ENCODE results near the gene PBXIP1. TPM values are rescaled to one million over a fixed set of nuclear protein-coding genes. Genes with fewer than 3 reads are reported as not detected.
A peak's percentile ranks its signal among the peaks of the same experiment; 100 is the strongest.

PBXIP1 gene
- total and polyA plus RNA-seq, 2 of the 13 experiments (the other 11 are each of a cell fraction or from before 2014, with no cell fraction given): 16.3 to 31.9 TPM

DNA sequence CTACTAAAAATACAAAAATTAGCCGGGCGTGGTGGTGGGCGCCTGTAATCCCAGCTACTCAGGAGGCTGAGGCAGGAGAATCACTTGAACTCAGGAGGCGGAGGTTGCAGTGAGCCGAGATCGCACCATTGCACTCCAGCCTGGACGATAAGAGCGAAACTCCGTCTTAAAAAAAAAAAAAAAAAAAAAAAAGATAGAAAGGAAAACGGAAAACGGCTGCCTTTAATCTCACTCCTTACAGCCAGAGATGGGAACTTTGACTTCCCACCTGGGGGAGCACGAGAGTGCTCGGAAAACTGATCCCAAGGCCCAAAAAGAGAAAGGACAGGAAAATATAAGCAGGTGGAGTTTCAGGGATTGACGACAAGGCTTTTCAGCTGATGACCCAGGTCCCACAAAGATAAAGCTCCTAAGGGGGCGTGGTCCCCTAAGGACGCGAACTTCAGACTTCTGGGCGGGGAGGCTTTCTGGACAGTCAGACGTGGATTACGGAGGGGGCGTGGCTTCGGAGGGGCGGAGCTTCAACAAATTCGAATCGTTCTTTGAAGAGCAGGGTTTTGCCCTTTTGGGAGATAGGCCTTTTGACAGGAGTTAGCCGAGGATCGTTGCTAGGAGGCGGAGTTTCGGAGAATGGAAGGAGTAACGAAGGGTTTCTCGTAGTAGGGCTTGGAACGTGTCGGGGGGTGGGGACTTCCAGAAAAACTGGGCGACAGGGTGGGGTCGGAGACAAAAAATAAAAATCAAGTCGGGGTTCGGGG, 17.6 kb upstream of the PBXIP1 start (continued):
- TF ChIP-seq, protein P1, sequence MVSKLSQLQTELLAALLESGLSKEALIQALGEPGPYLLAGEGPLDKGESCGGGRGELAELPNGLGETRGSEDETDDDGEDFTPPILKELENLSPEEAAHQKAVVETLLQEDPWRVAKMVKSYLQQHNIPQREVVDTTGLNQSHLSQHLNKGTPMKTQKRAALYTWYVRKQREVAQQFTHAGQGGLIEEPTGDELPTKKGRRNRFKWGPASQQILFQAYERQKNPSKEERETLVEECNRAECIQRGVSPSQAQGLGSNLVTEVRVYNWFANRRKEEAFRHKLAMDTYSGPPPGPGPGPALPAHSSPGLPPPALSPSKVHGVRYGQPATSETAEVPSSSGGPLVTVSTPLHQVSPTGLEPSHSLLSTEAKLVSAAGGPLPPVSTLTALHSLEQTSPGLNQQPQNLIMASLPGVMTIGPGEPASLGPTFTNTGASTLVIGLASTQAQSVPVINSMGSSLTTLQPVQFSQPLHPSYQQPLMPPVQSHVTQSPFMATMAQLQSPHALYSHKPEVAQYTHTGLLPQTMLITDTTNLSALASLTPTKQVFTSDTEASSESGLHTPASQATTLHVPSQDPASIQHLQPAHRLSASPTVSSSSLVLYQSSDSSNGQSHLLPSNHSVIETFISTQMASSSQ (IDR thresholded peaks at IDR 0.05; ENCODE audit: low read depth): no peak
- TF ChIP-seq, protein P1 (CRISPR knock-in tag; IDR thresholded peaks at IDR 0.05; ENCODE audit: borderline replicate concordance): 0 out of 2 replicates have a peak, but pooled peaks have one; percentile 20
- TF ChIP-seq, protein P2, sequence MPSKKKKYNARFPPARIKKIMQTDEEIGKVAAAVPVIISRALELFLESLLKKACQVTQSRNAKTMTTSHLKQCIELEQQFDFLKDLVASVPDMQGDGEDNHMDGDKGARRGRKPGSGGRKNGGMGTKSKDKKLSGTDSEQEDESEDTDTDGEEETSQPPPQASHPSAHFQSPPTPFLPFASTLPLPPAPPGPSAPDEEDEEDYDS (CRISPR knock-in tag; IDR thresholded peaks at IDR 0.05): peak; percentile 99
- TF ChIP-seq PITX1 (CRISPR knock-in tag; IDR thresholded peaks at IDR 0.05) (0 out of 2 replicates have a peak, but pooled peaks have one; percentile 44), ZNF230 (CRISPR knock-in tag; IDR thresholded peaks at IDR 0.05) (no peak), ZNF446 (CRISPR knock-in tag; IDR thresholded peaks at IDR 0.05) (peak; percentile 80; the same call in 1 of the 2 replicates), RARA (CRISPR knock-in tag; IDR thresholded peaks at IDR 0.05) (peak; percentile 28), SRY (CRISPR knock-in tag; IDR thresholded peaks at IDR 0.05) (no peak), SRSF1 (optimal IDR thresholded peaks at IDR 0.05; ENCODE audit: low read depth, low read length) (peak; percentile 19), SP4 (CRISPR knock-in tag; IDR thresholded peaks at IDR 0.05) (peak; percentile 41; the same call in 1 of the 2 replicates), ZNF790 (CRISPR knock-in tag; IDR thresholded peaks at IDR 0.05; ENCODE audit: borderline replicate concordance) (peak; percentile 79; the same call in 1 of the 2 replicates), ZSCAN29 (CRISPR knock-in tag; conservative IDR thresholded peaks at IDR 0.05) (peak; percentile 90)
- TF ChIP-seq, protein P3, sequence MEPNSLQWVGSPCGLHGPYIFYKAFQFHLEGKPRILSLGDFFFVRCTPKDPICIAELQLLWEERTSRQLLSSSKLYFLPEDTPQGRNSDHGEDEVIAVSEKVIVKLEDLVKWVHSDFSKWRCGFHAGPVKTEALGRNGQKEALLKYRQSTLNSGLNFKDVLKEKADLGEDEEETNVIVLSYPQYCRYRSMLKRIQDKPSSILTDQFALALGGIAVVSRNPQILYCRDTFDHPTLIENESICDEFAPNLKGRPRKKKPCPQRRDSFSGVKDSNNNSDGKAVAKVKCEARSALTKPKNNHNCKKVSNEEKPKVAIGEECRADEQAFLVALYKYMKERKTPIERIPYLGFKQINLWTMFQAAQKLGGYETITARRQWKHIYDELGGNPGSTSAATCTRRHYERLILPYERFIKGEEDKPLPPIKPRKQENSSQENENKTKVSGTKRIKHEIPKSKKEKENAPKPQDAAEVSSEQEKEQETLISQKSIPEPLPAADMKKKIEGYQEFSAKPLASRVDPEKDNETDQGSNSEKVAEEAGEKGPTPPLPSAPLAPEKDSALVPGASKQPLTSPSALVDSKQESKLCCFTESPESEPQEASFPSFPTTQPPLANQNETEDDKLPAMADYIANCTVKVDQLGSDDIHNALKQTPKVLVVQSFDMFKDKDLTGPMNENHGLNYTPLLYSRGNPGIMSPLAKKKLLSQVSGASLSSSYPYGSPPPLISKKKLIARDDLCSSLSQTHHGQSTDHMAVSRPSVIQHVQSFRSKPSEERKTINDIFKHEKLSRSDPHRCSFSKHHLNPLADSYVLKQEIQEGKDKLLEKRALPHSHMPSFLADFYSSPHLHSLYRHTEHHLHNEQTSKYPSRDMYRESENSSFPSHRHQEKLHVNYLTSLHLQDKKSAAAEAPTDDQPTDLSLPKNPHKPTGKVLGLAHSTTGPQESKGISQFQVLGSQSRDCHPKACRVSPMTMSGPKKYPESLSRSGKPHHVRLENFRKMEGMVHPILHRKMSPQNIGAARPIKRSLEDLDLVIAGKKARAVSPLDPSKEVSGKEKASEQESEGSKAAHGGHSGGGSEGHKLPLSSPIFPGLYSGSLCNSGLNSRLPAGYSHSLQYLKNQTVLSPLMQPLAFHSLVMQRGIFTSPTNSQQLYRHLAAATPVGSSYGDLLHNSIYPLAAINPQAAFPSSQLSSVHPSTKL (CRISPR knock-in tag; IDR thresholded peaks at IDR 0.05): 0 out of 2 replicates have a peak, but pooled peaks have one; percentile 9
- TF ChIP-seq, protein P4, sequence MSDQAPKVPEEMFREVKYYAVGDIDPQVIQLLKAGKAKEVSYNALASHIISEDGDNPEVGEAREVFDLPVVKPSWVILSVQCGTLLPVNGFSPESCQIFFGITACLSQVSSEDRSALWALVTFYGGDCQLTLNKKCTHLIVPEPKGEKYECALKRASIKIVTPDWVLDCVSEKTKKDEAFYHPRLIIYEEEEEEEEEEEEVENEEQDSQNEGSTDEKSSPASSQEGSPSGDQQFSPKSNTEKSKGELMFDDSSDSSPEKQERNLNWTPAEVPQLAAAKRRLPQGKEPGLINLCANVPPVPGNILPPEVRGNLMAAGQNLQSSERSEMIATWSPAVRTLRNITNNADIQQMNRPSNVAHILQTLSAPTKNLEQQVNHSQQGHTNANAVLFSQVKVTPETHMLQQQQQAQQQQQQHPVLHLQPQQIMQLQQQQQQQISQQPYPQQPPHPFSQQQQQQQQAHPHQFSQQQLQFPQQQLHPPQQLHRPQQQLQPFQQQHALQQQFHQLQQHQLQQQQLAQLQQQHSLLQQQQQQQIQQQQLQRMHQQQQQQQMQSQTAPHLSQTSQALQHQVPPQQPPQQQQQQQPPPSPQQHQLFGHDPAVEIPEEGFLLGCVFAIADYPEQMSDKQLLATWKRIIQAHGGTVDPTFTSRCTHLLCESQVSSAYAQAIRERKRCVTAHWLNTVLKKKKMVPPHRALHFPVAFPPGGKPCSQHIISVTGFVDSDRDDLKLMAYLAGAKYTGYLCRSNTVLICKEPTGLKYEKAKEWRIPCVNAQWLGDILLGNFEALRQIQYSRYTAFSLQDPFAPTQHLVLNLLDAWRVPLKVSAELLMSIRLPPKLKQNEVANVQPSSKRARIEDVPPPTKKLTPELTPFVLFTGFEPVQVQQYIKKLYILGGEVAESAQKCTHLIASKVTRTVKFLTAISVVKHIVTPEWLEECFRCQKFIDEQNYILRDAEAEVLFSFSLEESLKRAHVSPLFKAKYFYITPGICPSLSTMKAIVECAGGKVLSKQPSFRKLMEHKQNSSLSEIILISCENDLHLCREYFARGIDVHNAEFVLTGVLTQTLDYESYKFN (CRISPR knock-in tag; conservative IDR thresholded peaks at IDR 0.05): peak; percentile 77
- TF ChIP-seq, protein P5, sequence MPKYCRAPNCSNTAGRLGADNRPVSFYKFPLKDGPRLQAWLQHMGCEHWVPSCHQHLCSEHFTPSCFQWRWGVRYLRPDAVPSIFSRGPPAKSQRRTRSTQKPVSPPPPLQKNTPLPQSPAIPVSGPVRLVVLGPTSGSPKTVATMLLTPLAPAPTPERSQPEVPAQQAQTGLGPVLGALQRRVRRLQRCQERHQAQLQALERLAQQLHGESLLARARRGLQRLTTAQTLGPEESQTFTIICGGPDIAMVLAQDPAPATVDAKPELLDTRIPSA (CRISPR knock-in tag; IDR thresholded peaks at IDR 0.05; ENCODE audit: borderline replicate concordance): 0 out of 2 replicates have a peak, but pooled peaks have one; percentile 26
